ENCODE measurements around the gene PCNX2. TPM values are rescaled to one million over a fixed set of nuclear protein-coding genes. Genes with fewer than 3 reads are reported as not detected.

Gene PCNX2
- total and polyA plus RNA-seq, 11 donors: 0.27 to 5.3 (median 1.9) TPM

DNA sequence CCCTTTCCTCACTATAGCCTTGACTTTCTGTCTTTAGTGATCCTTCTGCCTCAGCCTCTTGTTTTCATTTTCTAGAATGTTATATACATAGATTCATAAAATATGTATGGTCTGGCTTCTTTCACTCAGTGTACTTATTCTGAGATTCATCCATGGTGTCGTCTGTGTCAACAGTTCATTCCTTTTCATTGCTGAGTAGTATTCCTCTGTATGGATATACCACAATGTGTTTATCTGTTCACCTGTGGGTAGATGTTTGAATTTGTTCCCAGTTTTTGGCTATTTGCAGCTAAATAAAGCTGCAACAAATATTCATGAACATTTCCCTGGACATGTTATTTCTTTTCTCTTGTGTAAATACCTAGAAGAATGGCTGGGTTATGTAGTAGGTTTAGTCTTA is 131.8 kb downstream of the PCNX2 start:
- TF ChIP-seq POLR2A (IDR thresholded peaks at IDR 0.05): no peak
- TF ChIP-seq, protein P1, sequence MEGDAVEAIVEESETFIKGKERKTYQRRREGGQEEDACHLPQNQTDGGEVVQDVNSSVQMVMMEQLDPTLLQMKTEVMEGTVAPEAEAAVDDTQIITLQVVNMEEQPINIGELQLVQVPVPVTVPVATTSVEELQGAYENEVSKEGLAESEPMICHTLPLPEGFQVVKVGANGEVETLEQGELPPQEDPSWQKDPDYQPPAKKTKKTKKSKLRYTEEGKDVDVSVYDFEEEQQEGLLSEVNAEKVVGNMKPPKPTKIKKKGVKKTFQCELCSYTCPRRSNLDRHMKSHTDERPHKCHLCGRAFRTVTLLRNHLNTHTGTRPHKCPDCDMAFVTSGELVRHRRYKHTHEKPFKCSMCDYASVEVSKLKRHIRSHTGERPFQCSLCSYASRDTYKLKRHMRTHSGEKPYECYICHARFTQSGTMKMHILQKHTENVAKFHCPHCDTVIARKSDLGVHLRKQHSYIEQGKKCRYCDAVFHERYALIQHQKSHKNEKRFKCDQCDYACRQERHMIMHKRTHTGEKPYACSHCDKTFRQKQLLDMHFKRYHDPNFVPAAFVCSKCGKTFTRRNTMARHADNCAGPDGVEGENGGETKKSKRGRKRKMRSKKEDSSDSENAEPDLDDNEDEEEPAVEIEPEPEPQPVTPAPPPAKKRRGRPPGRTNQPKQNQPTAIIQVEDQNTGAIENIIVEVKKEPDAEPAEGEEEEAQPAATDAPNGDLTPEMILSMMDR (IDR thresholded peaks at IDR 0.05): no peak
- WGBS, 4 donors: 87 to 100% (median 94%) methylated on average over 1 of the region's 1 CpG
- intact Hi-C loops (cut with DNase I): no loop called here
- H3K9me3 ChIP-seq: peaks cover 0 to 26% (median 8%) of the 10 kb centered on the region in 12 donors
- no peak overlapping the region for H3K4me3 ChIP-seq
- H3K36me3 ChIP-seq: peaks cover 0 to 6% (median 0%) of the 10 kb centered on the region in 9 donors
- no peaks in the 10 kb centered on the region for H3K27me3 ChIP-seq
- ATAC-seq (no peak), DNase-seq (no peak)
- no peaks in the 10 kb centered on the region for H3K4me1 ChIP-seq
- no peak overlapping the region for H3K27ac ChIP-seq

DNA sequence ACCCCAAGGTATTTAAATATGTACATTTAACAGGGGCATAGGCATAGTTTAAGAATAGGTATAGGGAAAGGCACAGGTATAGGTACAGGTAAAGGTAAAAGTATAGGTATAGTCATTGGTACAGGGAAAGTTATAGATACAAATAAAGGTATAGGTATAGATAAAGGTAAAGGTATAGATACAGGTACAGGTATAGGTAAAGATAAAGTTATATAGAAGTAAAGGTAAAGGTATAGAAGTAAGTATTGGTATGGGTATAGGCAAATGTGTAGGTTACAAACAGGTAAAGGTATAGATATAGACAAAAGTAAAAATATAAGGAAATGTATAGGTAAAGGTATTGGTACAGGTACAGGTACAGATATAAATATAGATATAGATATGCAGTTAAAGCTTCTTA is 137.2 kb downstream of the PCNX2 start:
- TF ChIP-seq POLR2A (IDR thresholded peaks at IDR 0.05): no peak
- TF ChIP-seq, protein P1 (IDR thresholded peaks at IDR 0.05): no peak
- intact Hi-C loops (cut with DNase I): no loop called here
- no peak for ATAC-seq

DNA sequence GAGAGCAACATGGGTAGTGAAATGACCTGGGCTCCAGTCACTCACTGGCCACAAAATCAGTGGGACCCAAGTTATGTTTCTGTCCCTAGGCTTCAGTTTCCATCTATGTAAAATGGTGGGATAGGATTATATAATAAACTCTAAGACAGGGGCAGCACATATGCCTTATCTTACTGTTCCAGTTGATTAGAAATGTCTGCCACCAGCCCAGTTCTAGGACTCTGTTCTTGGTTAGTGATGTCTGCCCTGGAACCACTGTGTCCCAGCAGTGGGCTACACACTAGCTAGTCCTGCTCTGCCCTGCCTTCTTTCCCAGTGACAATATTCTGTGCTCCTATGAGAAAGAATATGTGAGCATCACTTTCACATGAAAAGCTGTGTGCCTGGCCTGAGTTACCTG is 138.3 kb downstream of the PCNX2 start:
- Histone ChIP-seq H3K36me3 (peaks cover 0 to 6% (median 0%) of the 10 kb centered on the region in 9 donors), H3K27ac (no peak overlapping the region), H3K4me1 (peaks cover 0 to 5% (median 2%) of the 10 kb centered on the region in 12 donors), H3K4me3 (no peak overlapping the region), H3K9me3 (no peaks in the 10 kb centered on the region), H3K27me3 (no peaks in the 10 kb centered on the region)
- DNase-seq (no peak), ATAC-seq (no peak)
- intact Hi-C loops (cut with DNase I): no loop called here
- TF ChIP-seq POLR2A (IDR thresholded peaks at IDR 0.05): no peak
- TF ChIP-seq, protein P1 (IDR thresholded peaks at IDR 0.05): no peak

More for the DNA sequence above, 137.2 kb downstream of the PCNX2 start:
- Histone ChIP-seq H3K4me1 (no peaks in the 10 kb centered on the region), H3K27me3 (no peaks in the 10 kb centered on the region), H3K9me3 (peaks cover 0 to 1% (median 0%) of the 10 kb centered on the region in 12 donors), H3K36me3 (peaks cover 0 to 6% (median 0%) of the 10 kb centered on the region in 9 donors), H3K27ac (no peak overlapping the region), H3K4me3 (no peak overlapping the region)
- no peak for DNase-seq

DNA sequence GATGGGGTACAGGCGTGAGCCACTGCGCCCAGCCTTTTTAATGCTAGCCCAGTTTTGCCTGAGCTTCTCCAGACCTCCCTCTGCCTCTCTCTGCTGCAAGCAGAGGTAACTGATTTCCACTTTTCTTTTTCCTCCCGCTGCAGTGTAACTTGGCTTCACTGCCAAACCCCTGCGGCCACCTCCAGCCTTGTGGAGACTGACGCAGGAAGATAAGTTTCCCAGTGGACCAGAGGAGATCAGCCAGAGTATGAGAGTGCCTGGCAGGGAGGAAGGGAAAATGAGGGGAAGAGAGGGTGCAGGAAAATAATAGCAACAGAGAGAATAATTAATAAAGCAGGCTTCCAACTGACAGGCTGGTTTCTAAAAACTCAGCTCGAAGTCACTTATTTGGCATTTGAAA is 143.7 kb downstream of the PCNX2 start:
- WGBS, 4 donors: 38 to 51% (median 43%) methylated on average over 6 of the region's 6 CpGs
- H3K27ac ChIP-seq: no peak overlapping the region
- no peak overlapping the region for H3K4me3 ChIP-seq
- H3K27me3 ChIP-seq: no peaks in the 10 kb centered on the region
- H3K4me1 ChIP-seq: peaks cover 0 to 15% (median 4%) of the 10 kb centered on the region in 12 donors
- TF ChIP-seq POLR2A (IDR thresholded peaks at IDR 0.05): no peak
- TF ChIP-seq, protein P1 (IDR thresholded peaks at IDR 0.05): no peak
- DNase-seq (peak; percentile 32 to 65 (median 44)), ATAC-seq (peak; percentile 83 to 98 (median 90))
- no peaks in the 10 kb centered on the region for H3K9me3 ChIP-seq
- H3K36me3 ChIP-seq: no peaks in the 10 kb centered on the region
- intact Hi-C loops (cut with DNase I): no loop called here

Measured in heart left ventricle (tissue), 16 donors.